Erythroblast (primary cell): ENCODE results near the gene C22orf23.

ENCODE experiments used
- GATA1 ChIP-seq: IDR thresholded peaks from 2 replicates; pipeline ENCODE4 v1.6.1; 2011; ENCODE audit warnings: low read depth, mild to moderate bottlenecking, control low read depth, low read length, moderate library complexity
- POLR2A ChIP-seq: IDR thresholded peaks from 2 replicates; pipeline ENCODE4 v1.6.1; 2011; ENCODE audit warnings: mild to moderate bottlenecking, low read length

DNA sequence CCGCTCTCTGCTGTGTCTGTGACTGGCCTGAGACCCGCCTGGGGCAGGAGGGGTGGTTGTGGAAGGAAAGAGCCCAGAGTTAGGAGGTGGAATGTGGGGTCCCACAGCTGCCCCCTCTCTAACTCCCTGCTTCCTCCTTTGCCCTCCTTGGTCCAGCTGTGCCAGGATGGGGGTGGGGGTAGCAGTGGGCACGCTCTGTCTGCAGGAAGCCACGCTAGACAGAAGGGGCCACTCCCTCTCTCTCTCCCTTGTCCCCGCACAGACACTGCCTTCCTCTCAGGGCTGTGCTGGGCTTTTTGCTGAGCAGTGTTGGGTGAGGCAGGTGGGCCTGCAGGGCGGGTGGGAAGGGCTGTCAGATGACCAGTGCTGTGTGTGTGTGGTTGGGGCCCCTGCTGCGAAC, 33.0 kb upstream of the C22orf23 start:
- no peak for TF ChIP-seq POLR2A
- TF ChIP-seq GATA1 = no peak
